ENCODE results near the gene UBE2L6.

DNA sequence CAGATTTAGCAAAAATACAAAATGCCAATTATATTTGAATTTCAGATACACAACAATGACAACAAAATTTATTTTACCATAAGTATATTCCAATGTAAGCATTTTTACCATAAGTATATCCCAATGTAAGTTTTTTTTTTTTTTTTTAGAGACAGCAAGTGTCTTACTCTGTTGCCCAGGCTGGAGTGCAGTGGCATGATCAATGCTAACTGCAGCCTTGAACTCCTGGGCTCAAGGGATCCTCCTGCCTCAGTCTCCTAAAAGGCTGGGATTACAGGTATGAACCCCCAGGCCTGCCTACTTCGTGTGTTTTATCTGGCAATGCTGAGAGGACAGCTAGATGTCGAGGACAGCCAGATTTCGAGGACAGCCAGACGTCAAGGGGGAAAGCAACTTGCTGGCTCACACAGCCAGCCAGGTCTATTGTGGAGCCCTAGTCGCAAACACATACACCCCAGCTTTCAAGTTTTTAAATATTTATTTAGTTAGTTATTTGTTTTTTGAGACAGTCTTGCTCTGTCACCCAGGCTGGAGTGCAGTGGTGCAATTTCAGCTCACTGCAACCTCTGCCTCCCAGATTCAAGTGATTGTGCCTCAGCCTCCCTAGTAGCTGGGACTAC is 28.9 kb upstream of the UBE2L6 start:
- TF ChIP-seq, protein P1, sequence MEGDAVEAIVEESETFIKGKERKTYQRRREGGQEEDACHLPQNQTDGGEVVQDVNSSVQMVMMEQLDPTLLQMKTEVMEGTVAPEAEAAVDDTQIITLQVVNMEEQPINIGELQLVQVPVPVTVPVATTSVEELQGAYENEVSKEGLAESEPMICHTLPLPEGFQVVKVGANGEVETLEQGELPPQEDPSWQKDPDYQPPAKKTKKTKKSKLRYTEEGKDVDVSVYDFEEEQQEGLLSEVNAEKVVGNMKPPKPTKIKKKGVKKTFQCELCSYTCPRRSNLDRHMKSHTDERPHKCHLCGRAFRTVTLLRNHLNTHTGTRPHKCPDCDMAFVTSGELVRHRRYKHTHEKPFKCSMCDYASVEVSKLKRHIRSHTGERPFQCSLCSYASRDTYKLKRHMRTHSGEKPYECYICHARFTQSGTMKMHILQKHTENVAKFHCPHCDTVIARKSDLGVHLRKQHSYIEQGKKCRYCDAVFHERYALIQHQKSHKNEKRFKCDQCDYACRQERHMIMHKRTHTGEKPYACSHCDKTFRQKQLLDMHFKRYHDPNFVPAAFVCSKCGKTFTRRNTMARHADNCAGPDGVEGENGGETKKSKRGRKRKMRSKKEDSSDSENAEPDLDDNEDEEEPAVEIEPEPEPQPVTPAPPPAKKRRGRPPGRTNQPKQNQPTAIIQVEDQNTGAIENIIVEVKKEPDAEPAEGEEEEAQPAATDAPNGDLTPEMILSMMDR (IDR thresholded peaks at IDR 0.05; ENCODE audit: insufficient read depth, low read length, poor library complexity, severe bottlenecking): no peak
- TF ChIP-seq EZH2phosphoT487 (conservative IDR thresholded peaks at IDR 0.05; ENCODE audit: low read length): no peak
